Sigmoid colon (tissue), 4 donors: Measurements from ENCODE around the gene CCL28.

Source experiments
- CTCF ChIP-seq, 4 experiments: fragments of 450-650 bp in 3 of 4; fragments of 200-600 bp in 1 of 4; IDR thresholded peaks; one replicate each; pipeline ENCODE4 v1.5.1; 2016 to 2019; ENCODE audit warnings: antibody characterized with exemption in 4 of 4, mild to moderate bottlenecking in 3 of 4, moderate library complexity in 2 of 4
- EP300 ChIP-seq, 4 donors: sonication (generic); formaldehyde crosslinking; IDR thresholded peaks; one replicate each; pipeline ENCODE4 v1.6.1; 2017; ENCODE audit warnings: antibody characterized with exemption in 4 of 4

DNA sequence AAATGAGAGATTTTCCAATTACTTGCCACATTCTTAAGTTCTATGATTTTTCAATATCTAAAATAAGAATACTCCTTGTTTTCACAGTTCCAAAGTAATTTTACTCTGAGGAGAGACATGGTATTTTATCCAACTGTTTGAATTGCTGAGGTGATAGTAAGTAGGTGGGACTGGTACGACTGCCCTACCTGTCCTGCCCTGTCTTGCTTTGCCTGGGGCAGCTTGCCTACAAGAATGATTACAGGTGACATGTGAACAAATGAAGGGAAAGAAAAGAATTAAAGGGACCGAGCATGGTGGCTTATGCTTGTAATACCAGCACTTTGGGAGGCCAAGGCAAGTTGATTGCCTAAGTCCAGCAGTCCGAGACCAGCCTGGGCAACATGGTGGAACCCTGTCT is 57.4 kb downstream of the CCL28 start:
- no peak for TF ChIP-seq CTCF (IDR thresholded peaks at IDR 0.05)
- no peak for TF ChIP-seq EP300 (IDR thresholded peaks at IDR 0.05)
